ENCODE data around the gene CHRDL2.

The CHRDL2 gene

GRCh38 chr11:74685338-74685737 is 45.9 kb downstream of the CHRDL2 start:
- DNase-seq (ENCODE audit: low spot score), result no peak

GRCh38 chr11:74684661-74685060 is 46.6 kb downstream of the CHRDL2 start:
- DNase-seq (ENCODE audit: low spot score), result no peak

- DNase-seq (ENCODE audit: low spot score), result no peak
Measured at GRCh38 chr11:74683941-74684481, 47.2 kb downstream of the CHRDL2 start.

GRCh38 chr11:74683279-74683871 is 47.9 kb downstream of the CHRDL2 start:
- DNase-seq (ENCODE audit: low spot score), result no peak

GRCh38 chr11:74682731-74683278 is 48.4 kb downstream of the CHRDL2 start:
- DNase-seq (ENCODE audit: low spot score), result no peak

GRCh38 chr11:74681686-74682651 is 49.3 kb downstream of the CHRDL2 start:
- no peak for DNase-seq (ENCODE audit: low spot score)

GRCh38 chr11:74680703-74681531 is 50.3 kb downstream of the CHRDL2 start:
- DNase-seq (ENCODE audit: low spot score), result no peak

GRCh38 chr11:74680035-74680671 is 51.1 kb downstream of the CHRDL2 start:
- DNase-seq (ENCODE audit: low spot score), result no peak

- DNase-seq (ENCODE audit: low spot score), result no peak
Measured at GRCh38 chr11:74679513-74679865, 51.7 kb downstream of the CHRDL2 start.

GRCh38 chr11:74678591-74679512 is 52.4 kb downstream of the CHRDL2 start:
- DNase-seq (ENCODE audit: low spot score), result no peak

- no peak for DNase-seq (ENCODE audit: low spot score)
Measured at GRCh38 chr11:74678041-74678440, 53.2 kb downstream of the CHRDL2 start.

GRCh38 chr11:74677131-74677530 is 54.1 kb downstream of the CHRDL2 start:
- no peak for DNase-seq (ENCODE audit: low spot score)

GRCh38 chr11:74676596-74676995 is 54.6 kb downstream of the CHRDL2 start:
- DNase-seq (ENCODE audit: low spot score), result no peak

- no peak for DNase-seq (ENCODE audit: low spot score)
Measured at GRCh38 chr11:74675761-74676160, 55.5 kb downstream of the CHRDL2 start.

GRCh38 chr11:74673693-74674360 is 57.4 kb downstream of the CHRDL2 start:
- DNase-seq (ENCODE audit: low spot score), result no peak

- DNase-seq (ENCODE audit: low spot score), result no peak
Measured at GRCh38 chr11:74672956-74673692, 58.1 kb downstream of the CHRDL2 start.

GRCh38 chr11:74672332-74672955 is 58.8 kb downstream of the CHRDL2 start:
- no peak for DNase-seq (ENCODE audit: low spot score)

GRCh38 chr11:74671520-74672196 is 59.6 kb downstream of the CHRDL2 start:
- no peak for DNase-seq (ENCODE audit: low spot score)
